ENCODE data around the gene G2E3. TPM values are rescaled to one million over a fixed set of nuclear protein-coding genes. Genes with fewer than 3 reads are reported as not detected.

Gene G2E3, protein sequence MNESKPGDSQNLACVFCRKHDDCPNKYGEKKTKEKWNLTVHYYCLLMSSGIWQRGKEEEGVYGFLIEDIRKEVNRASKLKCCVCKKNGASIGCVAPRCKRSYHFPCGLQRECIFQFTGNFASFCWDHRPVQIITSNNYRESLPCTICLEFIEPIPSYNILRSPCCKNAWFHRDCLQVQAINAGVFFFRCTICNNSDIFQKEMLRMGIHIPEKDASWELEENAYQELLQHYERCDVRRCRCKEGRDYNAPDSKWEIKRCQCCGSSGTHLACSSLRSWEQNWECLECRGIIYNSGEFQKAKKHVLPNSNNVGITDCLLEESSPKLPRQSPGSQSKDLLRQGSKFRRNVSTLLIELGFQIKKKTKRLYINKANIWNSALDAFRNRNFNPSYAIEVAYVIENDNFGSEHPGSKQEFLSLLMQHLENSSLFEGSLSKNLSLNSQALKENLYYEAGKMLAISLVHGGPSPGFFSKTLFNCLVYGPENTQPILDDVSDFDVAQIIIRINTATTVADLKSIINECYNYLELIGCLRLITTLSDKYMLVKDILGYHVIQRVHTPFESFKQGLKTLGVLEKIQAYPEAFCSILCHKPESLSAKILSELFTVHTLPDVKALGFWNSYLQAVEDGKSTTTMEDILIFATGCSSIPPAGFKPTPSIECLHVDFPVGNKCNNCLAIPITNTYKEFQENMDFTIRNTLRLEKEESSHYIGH
- 13.1 and 28.0 TPM in 2 replicates for total RNA-seq

DNA sequence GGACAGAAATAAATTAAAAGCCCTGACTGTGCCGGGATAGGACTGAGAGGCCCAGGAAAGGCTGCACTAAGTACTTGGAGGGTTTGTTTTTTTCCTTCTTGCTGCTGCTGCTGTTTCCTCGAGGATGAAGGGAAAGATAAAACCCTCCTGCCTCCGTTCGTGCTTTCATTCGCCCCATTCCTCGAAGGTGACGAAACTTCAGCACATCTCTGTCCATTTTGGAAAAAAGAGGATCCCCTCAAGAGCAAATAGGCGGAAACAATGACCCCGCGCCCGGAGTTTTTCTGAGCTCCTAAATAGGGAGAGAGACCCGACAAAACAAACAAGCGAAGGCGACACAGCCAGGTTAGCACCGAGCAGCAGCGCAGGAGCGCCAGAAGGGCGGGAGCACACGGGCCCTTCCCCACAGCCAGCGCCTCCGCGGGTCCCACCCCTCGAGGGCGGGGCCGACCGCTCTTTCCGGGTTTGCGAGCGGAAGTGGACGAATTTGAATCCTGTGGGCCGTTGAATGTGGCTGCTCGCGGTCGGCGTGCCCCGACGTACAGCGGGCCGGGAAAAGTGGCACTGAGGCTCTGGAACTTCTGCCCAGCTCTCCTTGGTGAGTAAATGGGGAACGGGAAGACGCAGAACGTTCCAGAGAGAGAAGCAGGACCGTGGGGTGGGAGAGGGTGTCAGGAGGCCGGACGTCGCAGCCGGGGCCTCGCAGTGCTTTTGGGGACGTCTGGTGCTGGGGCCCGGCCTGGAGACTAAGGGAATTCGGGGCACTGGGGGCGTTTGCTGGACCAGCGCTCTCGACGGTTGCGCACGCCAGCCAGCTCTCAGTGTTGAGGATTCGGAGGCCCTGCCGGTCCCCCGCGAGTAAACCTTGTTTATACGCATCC is at the start of gene G2E3:
Gene G2E3 (plus strand): TSS at position 484 of the 881 bp plus-strand sequence. CDS start 21,922 bp downstream, outside the sequence.

GRCh38 chr14:30621940-30622830 is 63.2 kb downstream of the G2E3 start, which contains the start of gene SCFD1:
SCFD1 (plus strand) TSS chr14:30622319; CDS start chr14:30622339, 20 bp downstream.

Other genes with a start within 250 kb of the G2E3 start
- gene SCFD1, start 63.2 kb downstream of the G2E3 start, total RNA-seq: 44.0 and 100 TPM in 2 replicates